ENCODE results near the gene ZMYND15. TPM values are rescaled to one million over a fixed set of nuclear protein-coding genes. Genes with fewer than 3 reads are reported as not detected.
A peak's percentile ranks its signal among the peaks of the same experiment; 100 is the strongest.

ZMYND15 gene
- polyA plus RNA-seq, 1 experiment: 0.14 TPM

GRCh38 chr17:4790705-4791088, 51.1 kb downstream of the ZMYND15 start:
- no peaks in the 10 kb centered on the region; the same call in 1 of the 2 replicates for H3K9me3 ChIP-seq (ENCODE audit: control insufficient read depth, insufficient read depth, low read length)
- DNase-seq (ENCODE audit: low read depth, low spot score): no peak
- ChIA-PET POLR2A (interaction anchor here (1.5 kb wide), 3 partner anchors 11 to 68 kb away, joined by 3 to 5 read pairs (median 4); partner anchors contain the start of gene PLD2), CTCF (interaction anchor here (0.6 to 5.7 kb wide), 19 partner anchors 11 to 149 kb away, joined by 3 to 46 read pairs (median 5); partner anchors contain the start of genes ARRB2, PELP1, PLD2 and RNF167)
- peak overlapping the region; percentile 75 for H3K27ac ChIP-seq (ENCODE audit: low read depth, low read length)
- TF ChIP-seq, protein P1, sequence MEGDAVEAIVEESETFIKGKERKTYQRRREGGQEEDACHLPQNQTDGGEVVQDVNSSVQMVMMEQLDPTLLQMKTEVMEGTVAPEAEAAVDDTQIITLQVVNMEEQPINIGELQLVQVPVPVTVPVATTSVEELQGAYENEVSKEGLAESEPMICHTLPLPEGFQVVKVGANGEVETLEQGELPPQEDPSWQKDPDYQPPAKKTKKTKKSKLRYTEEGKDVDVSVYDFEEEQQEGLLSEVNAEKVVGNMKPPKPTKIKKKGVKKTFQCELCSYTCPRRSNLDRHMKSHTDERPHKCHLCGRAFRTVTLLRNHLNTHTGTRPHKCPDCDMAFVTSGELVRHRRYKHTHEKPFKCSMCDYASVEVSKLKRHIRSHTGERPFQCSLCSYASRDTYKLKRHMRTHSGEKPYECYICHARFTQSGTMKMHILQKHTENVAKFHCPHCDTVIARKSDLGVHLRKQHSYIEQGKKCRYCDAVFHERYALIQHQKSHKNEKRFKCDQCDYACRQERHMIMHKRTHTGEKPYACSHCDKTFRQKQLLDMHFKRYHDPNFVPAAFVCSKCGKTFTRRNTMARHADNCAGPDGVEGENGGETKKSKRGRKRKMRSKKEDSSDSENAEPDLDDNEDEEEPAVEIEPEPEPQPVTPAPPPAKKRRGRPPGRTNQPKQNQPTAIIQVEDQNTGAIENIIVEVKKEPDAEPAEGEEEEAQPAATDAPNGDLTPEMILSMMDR (IDR thresholded peaks at IDR 0.05; ENCODE audit: low read depth, low read length): no peak
- peaks cover 12% of the 10 kb centered on the region for H3K27me3 ChIP-seq (ENCODE audit: control insufficient read depth, insufficient read depth, low read length)
- peak overlapping the region; percentile 66 for H3K4me3 ChIP-seq (ENCODE audit: low read depth, low read length)

- POLR2A ChIA-PET: no interaction called here
- TF ChIP-seq, protein P1 (IDR thresholded peaks at IDR 0.05; ENCODE audit: low read depth, low read length): no peak
- DNase-seq (ENCODE audit: low read depth, low spot score): no peak
- Histone ChIP-seq H3K27me3 (ENCODE audit: control insufficient read depth, insufficient read depth, low read length) (no peaks in the 10 kb centered on the region), H3K27ac (ENCODE audit: low read depth, low read length) (no peak overlapping the region), H3K4me3 (ENCODE audit: low read depth, low read length) (no peak overlapping the region), H3K9me3 (ENCODE audit: control insufficient read depth, insufficient read depth, low read length) (no peaks in the 10 kb centered on the region; the same call in 1 of the 2 replicates)
- CTCF ChIA-PET: no interaction called here
Observed at GRCh38 chr17:4795168-4795567, 55.5 kb downstream of the ZMYND15 start.

Other genes with a start within 250 kb of the ZMYND15 start
- gene SPNS2, start 241.0 kb upstream of the ZMYND15 start, polyA plus RNA-seq (2011; rRNA removed): not detected in 2 replicates
- gene MYBBP1A, start 184.4 kb upstream of the ZMYND15 start, polyA plus RNA-seq (2011; rRNA removed): 12.5 and 14.7 TPM in 2 replicates
- gene GGT6, start 179.3 kb upstream of the ZMYND15 start, polyA plus RNA-seq (2011; rRNA removed): not detected in 2 replicates
- gene SMTNL2, start 155.3 kb upstream of the ZMYND15 start, polyA plus RNA-seq (2011; rRNA removed): 0.04 TPM in 1 of 2 replicates, not detected in the other
- gene ALOX15, start 98.2 kb upstream of the ZMYND15 start, polyA plus RNA-seq (2011; rRNA removed): not detected in 2 replicates
- gene PELP1, start 35.7 kb upstream of the ZMYND15 start, polyA plus RNA-seq (2011; rRNA removed): 10.5 and 14.4 TPM in 2 replicates
- 8.8 and 9.4 TPM in 2 replicates for gene ARRB2, start 29.2 kb upstream of the ZMYND15 start, polyA plus RNA-seq (2011; rRNA removed)
- 21.0 and 23.2 TPM in 2 replicates for gene MED11, start 8.4 kb upstream of the ZMYND15 start, polyA plus RNA-seq (2011; rRNA removed)
- 2.3 and 2.4 TPM in 2 replicates for gene CXCL16, start 95 bp downstream of the ZMYND15 start, polyA plus RNA-seq (2011; rRNA removed)
- not detected in 2 replicates for gene TM4SF5, start 32.1 kb downstream of the ZMYND15 start, polyA plus RNA-seq (2011; rRNA removed)
- 0.17 TPM in 1 of 2 replicates, not detected in the other for gene VMO1, start 46.5 kb downstream of the ZMYND15 start, polyA plus RNA-seq (2011; rRNA removed)
- not detected in 2 replicates for gene GLTPD2, start 49.1 kb downstream of the ZMYND15 start, polyA plus RNA-seq (2011; rRNA removed)
- gene PSMB6, start 56.3 kb downstream of the ZMYND15 start, polyA plus RNA-seq (2011; rRNA removed): 222 and 245 TPM in 2 replicates
- 18.9 and 22.2 TPM in 2 replicates for gene PLD2, start 67.3 kb downstream of the ZMYND15 start, polyA plus RNA-seq (2011; rRNA removed)
- gene MINK1, start 93.5 kb downstream of the ZMYND15 start, polyA plus RNA-seq (2011; rRNA removed): 29.4 and 30.7 TPM in 2 replicates
- gene C17orf107, start 159.7 kb downstream of the ZMYND15 start, polyA plus RNA-seq (2011; rRNA removed): 1.0 TPM in 2 replicates
- 0.07 and 0.19 TPM in 2 replicates for gene CHRNE, start 163.3 kb downstream of the ZMYND15 start, polyA plus RNA-seq (2011; rRNA removed)
- gene GP1BA, start 192.4 kb downstream of the ZMYND15 start, polyA plus RNA-seq (2011; rRNA removed): not detected in 2 replicates
- gene SLC25A11, start 200.2 kb downstream of the ZMYND15 start, polyA plus RNA-seq (2011; rRNA removed): 44.7 and 50.0 TPM in 2 replicates
- 63.1 and 64.3 TPM in 2 replicates for gene RNF167, start 200.4 kb downstream of the ZMYND15 start, polyA plus RNA-seq (2011; rRNA removed)
- gene PFN1, start 208.7 kb downstream of the ZMYND15 start, polyA plus RNA-seq (2011; rRNA removed): 1,141 and 1,329 TPM in 2 replicates
- 2.3 and 3.2 TPM in 2 replicates for gene ENO3, start 211.3 kb downstream of the ZMYND15 start, polyA plus RNA-seq (2011; rRNA removed)
- gene SPAG7, start 228.0 kb downstream of the ZMYND15 start, polyA plus RNA-seq (2011; rRNA removed): 71.0 and 71.1 TPM in 2 replicates
- gene CAMTA2, start 247.8 kb downstream of the ZMYND15 start, polyA plus RNA-seq (2011; rRNA removed): 18.0 and 20.0 TPM in 2 replicates